PC-3 (cell line): Measurements from ENCODE around the gene C1orf105. TPM values are rescaled to one million over a fixed set of nuclear protein-coding genes. Genes with fewer than 3 reads are reported as not detected.

Source experiments
- ATAC-seq: fragments of 200-7000 bp; cut with Tn5 transposase; 2 replicates; pipeline ENCODE4 v1.9.1; 2020; ENCODE audit warnings: mild to moderate bottlenecking, moderate library complexity
- BruUV-seq: library from RNA; stranded (reverse); fragments of 400-500 nt; replicated peaks from 2 replicates; lab custom pipeline; 2021; lab: Mats Ljungman, UMichigan
- CTCF ChIA-PET: fragments of 300-600 bp; sonication (Branson Sonifier 250); formaldehyde crosslinking; loops from one replicate; lab custom pipeline; 2022; ENCODE audit warnings: antibody characterized with exemption; lab: Charles Lee
- POLR2A ChIA-PET: fragments of 300-600 bp; sonication (Branson Sonifier 250); formaldehyde crosslinking; loops from one replicate; lab custom pipeline; 2022; ENCODE audit warnings: antibody characterized with exemption; ENCODE audit not compliant: unreplicated experiment; lab: Charles Lee
- DNase-seq: peaks from one replicate; pipeline ENCODE4 v3.0.0-alpha.2; 2015
- H2AFZ ChIP-seq: fragments of 300-600 bp; sonication (generic); 2 replicates; pipeline ENCODE4 v1.6.0; 2016; ENCODE audit warnings: antibody characterized with exemption, low read length
- H3F3A ChIP-seq: fragments of 300-600 bp; sonication (generic); one replicate; pipeline ENCODE4 v1.6.0; 2017; ENCODE audit warnings: antibody characterized with exemption, low read length, control low read depth, mild to moderate bottlenecking; ENCODE audit not compliant: unreplicated experiment
- H3K27ac ChIP-seq: fragments of 300-600 bp; sonication (generic); 2 replicates; pipeline ENCODE4 v1.5.1; 2016; ENCODE audit warnings: mild to moderate bottlenecking, low read length
- H3K27me3 ChIP-seq: fragments of 300-600 bp; sonication (generic); 2 replicates; pipeline ENCODE4 v1.6.1; 2016; ENCODE audit warnings: low read length, mixed read lengths
- H3K36me3 ChIP-seq: fragments of 300-600 bp; sonication (generic); 2 replicates; pipeline ENCODE4 v1.6.1; 2016; ENCODE audit warnings: low read depth, mixed run types, low read length, mixed read lengths
- H3K4me1 ChIP-seq: fragments of 300-600 bp; sonication (generic); 2 replicates; pipeline ENCODE4 v1.5.1; 2016; ENCODE audit warnings: low read length; ENCODE audit not compliant: insufficient read depth
- H3K4me2 ChIP-seq: fragments of 300-600 bp; sonication (generic); 2 replicates; pipeline ENCODE4 v1.6.0; 2016; ENCODE audit warnings: low read length
- H3K4me3 ChIP-seq: fragments of 300-600 bp; sonication (generic); 2 replicates; pipeline ENCODE4 v1.5.1; 2016; ENCODE audit warnings: mild to moderate bottlenecking, low read length, mixed read lengths
- H3K79me2 ChIP-seq: fragments of 300-600 bp; sonication (generic); 2 replicates; pipeline ENCODE4 v1.6.1; 2017; ENCODE audit warnings: low read length, mixed read lengths
- H3K9ac ChIP-seq: fragments of 300-600 bp; sonication (generic); 2 replicates; pipeline ENCODE4 v1.6.0; 2016; ENCODE audit warnings: mild to moderate bottlenecking, low read length
- H3K9me2 ChIP-seq: fragments of 300-600 bp; sonication (generic); replicated peaks from 2 replicates; pipeline ENCODE4 v1.6.1; 2016; ENCODE audit warnings: mixed run types, low read length, mixed read lengths
- H3K9me3 ChIP-seq: fragments of 300-600 bp; sonication (generic); 2 replicates; pipeline ENCODE4 v1.6.1; 2016; ENCODE audit warnings: low read length, mixed read lengths
- H4K20me1 ChIP-seq: fragments of 300-600 bp; sonication (generic); 2 replicates; pipeline ENCODE4 v1.6.1; 2016; ENCODE audit warnings: low read length, mixed read lengths
- EZH2 ChIP-seq: fragments of 300-600 bp; sonication (generic); IDR thresholded peaks from one replicate; pipeline ENCODE4 v1.6.1; 2017; ENCODE audit warnings: antibody characterized with exemption, mild to moderate bottlenecking, low read length; ENCODE audit not compliant: unreplicated experiment
- EZH2phosphoT487 ChIP-seq: fragments of 300-600 bp; sonication (generic); IDR thresholded peaks from 2 replicates; pipeline ENCODE4 v1.6.1; 2018; ENCODE audit warnings: mild to moderate bottlenecking, antibody characterized with exemption, low read length, borderline replicate concordance
- intact Hi-C: fragments of 100-400 bp; cut with micrococcal nuclease; formaldehyde crosslinking; loops from 2 replicates; pipeline ENCODE4 v1.9.0; 2023
- total RNA-seq: library from RNA; depleted of rRNA; stranded (reverse); fragments of >200 nt; gene quantifications from 2 replicates; pipeline ENCODE4 v1.2.3, GENCODE V29; 2014
- TF ChIP-seq, protein P1 (sequence below): fragments of 300-600 bp; sonication (generic); conservative IDR thresholded peaks from 2 replicates; pipeline ENCODE4 v1.5.1; 2017; ENCODE audit warnings: antibody characterized with exemption, low read depth, mild to moderate bottlenecking, low read length

Gene C1orf105
- total RNA-seq, 1 experiment from 2014 or later, result not detected

GRCh38 chr1:172388490-172388889, 32.0 kb upstream of the C1orf105 start:
- H4K20me1 ChIP-seq, result no peaks in the 10 kb centered on the region
- no peaks in the 10 kb centered on the region for H3K4me1 ChIP-seq
- no TSS peak for BruUV-seq
- POLR2A ChIA-PET, result no interaction called here
- CTCF ChIA-PET, result no interaction called here
- DNase-seq (no peak), ATAC-seq (no peak)
- H3K27me3 ChIP-seq, result no peaks in the 10 kb centered on the region
- H3K36me3 ChIP-seq, result no peaks in the 10 kb centered on the region
- H3K4me2 ChIP-seq, result no peak overlapping the region
- no peak for TF ChIP-seq EZH2
- TF ChIP-seq, protein P1, sequence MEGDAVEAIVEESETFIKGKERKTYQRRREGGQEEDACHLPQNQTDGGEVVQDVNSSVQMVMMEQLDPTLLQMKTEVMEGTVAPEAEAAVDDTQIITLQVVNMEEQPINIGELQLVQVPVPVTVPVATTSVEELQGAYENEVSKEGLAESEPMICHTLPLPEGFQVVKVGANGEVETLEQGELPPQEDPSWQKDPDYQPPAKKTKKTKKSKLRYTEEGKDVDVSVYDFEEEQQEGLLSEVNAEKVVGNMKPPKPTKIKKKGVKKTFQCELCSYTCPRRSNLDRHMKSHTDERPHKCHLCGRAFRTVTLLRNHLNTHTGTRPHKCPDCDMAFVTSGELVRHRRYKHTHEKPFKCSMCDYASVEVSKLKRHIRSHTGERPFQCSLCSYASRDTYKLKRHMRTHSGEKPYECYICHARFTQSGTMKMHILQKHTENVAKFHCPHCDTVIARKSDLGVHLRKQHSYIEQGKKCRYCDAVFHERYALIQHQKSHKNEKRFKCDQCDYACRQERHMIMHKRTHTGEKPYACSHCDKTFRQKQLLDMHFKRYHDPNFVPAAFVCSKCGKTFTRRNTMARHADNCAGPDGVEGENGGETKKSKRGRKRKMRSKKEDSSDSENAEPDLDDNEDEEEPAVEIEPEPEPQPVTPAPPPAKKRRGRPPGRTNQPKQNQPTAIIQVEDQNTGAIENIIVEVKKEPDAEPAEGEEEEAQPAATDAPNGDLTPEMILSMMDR, result no peak
- TF ChIP-seq EZH2phosphoT487, result no peak
- H3K9me3 ChIP-seq, result no peaks in the 10 kb centered on the region
- intact Hi-C loops, result no loop called here
- H3K9me2 ChIP-seq, result no peaks in the 10 kb centered on the region
- H3K79me2 ChIP-seq, result no peaks in the 10 kb centered on the region
- no peak overlapping the region for H3K4me3 ChIP-seq
- no peak overlapping the region for H3K27ac ChIP-seq
- H3K9ac ChIP-seq, result no peak overlapping the region
- no peak overlapping the region for H2AFZ ChIP-seq
- H3F3A ChIP-seq, result no peaks in the 10 kb centered on the region

GRCh38 chr1:172390301-172390682, 30.2 kb upstream of the C1orf105 start:
- Histone ChIP-seq H3K79me2 (no peaks in the 10 kb centered on the region), H3K4me2 (no peak overlapping the region), H3F3A (no peaks in the 10 kb centered on the region), H3K36me3 (no peaks in the 10 kb centered on the region), H3K27me3 (no peaks in the 10 kb centered on the region), H3K9me3 (no peaks in the 10 kb centered on the region), H2AFZ (no peak overlapping the region), H3K9ac (no peak overlapping the region), H3K27ac (no peak overlapping the region), H3K4me3 (no peak overlapping the region), H3K9me2 (no peaks in the 10 kb centered on the region), H4K20me1 (no peaks in the 10 kb centered on the region), H3K4me1 (peaks cover 14% of the 10 kb centered on the region)
- DNase-seq (no peak), ATAC-seq (no peak)
- POLR2A ChIA-PET, result no interaction called here
- CTCF ChIA-PET, result interaction anchor here (0.7 kb wide), 1 partner anchor 82 kb away, joined by 3 read pairs; no protein-coding TSS in a partner anchor
- no peak for TF ChIP-seq EZH2phosphoT487
- TF ChIP-seq, protein P1, result no peak
- TF ChIP-seq EZH2, result no peak
- intact Hi-C loops, result loop anchor here (10.0 kb wide), 1 partner anchor 745 kb away; no protein-coding TSS in a partner anchor
- BruUV-seq, result no TSS peak

DNA sequence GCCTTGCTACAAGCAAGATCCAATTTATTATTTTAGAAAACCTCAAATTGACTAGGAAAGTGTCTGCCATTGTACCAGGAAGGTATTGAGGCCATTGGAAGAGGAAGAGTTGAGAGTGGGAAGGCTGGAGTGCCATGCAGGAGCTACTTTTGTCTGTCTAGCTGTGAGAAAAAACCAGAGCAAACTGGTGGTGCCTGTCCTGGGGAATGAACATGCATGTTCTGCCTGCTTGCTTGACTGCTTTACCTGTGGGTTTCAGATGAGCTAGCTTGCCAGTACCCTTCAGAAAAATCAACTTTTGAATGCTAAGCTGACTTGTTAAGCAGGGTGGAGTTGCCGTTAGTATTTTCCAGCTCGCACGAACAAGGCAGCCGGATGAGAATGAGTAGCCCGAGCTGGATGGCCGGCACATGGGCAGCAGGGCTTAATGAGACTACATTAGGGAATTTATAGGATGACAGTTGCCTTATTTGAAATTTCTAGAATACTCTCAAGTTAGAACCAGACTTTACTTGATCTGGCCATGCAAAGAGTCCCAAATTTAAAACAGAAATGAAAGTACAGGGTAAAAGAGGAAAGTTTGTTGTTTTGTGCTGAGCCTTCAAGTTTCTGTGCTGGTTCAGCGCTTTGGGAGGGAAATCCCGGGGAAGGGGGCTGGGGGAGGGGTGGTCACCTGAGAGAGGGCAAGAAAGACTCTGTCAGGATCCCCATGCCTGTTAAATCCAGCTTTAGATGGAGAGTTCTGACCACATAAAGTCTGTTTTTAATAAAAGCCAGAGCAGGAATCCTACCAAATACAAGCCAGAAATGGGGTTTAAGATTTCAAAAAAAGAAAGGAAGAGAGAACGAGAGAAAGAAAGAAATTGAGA, 29.6 kb upstream of the C1orf105 start:
- POLR2A ChIA-PET, result no interaction called here
- TF ChIP-seq, protein P1, result no peak
- TF ChIP-seq EZH2phosphoT487, result no peak
- no peak for TF ChIP-seq EZH2
- Histone ChIP-seq H2AFZ (no peak overlapping the region), H3F3A (no peaks in the 10 kb centered on the region), H3K27ac (no peak overlapping the region), H4K20me1 (no peaks in the 10 kb centered on the region), H3K9me2 (no peaks in the 10 kb centered on the region), H3K36me3 (no peaks in the 10 kb centered on the region), H3K27me3 (no peaks in the 10 kb centered on the region), H3K79me2 (no peaks in the 10 kb centered on the region), H3K9me3 (no peaks in the 10 kb centered on the region), H3K4me3 (no peak overlapping the region), H3K4me1 (peaks cover 14% of the 10 kb centered on the region), H3K4me2 (no peak overlapping the region), H3K9ac (no peak overlapping the region)
- intact Hi-C loops, result loop anchor here (10.0 kb wide), 1 partner anchor 746 kb away; no protein-coding TSS in a partner anchor
- no peak for ATAC-seq
- CTCF ChIA-PET, result interaction anchor here (0.7 kb wide), 1 partner anchor 82 kb away, joined by 3 read pairs; no protein-coding TSS in a partner anchor
- BruUV-seq, result no TSS peak
- DNase-seq, result no peak
